GM19455 (cell line): ENCODE data around the gene TCF12.

Source experiments
- ATAC-seq: cut with Tn5 transposase; IDR thresholded peaks from one replicate; pipeline ENCODE4 v1.9.1; 2021; ENCODE audit not compliant: unreplicated experiment

Gene TCF12

GRCh38 chr15:57205027-57205855 is 286.8 kb downstream of the TCF12 start:
- no peak for ATAC-seq

- no peak for ATAC-seq
Observed at GRCh38 chr15:57205996-57206395, 287.6 kb downstream of the TCF12 start.

GRCh38 chr15:57213862-57214261 is 295.4 kb downstream of the TCF12 start:
- no peak for ATAC-seq

GRCh38 chr15:57215326-57215725 is 296.9 kb downstream of the TCF12 start:
- no peak for ATAC-seq

GRCh38 chr15:57215881-57216280 is 297.4 kb downstream of the TCF12 start:
- no peak for ATAC-seq

GRCh38 chr15:57216288-57216687 is 297.8 kb downstream of the TCF12 start:
- no peak for ATAC-seq

GRCh38 chr15:57217778-57218598 is 299.5 kb downstream of the TCF12 start:
- no peak for ATAC-seq

GRCh38 chr15:57218826-57219576 is 300.6 kb downstream of the TCF12 start:
- ATAC-seq: no peak

- no peak for ATAC-seq
Observed at GRCh38 chr15:57220205-57220604, 301.8 kb downstream of the TCF12 start.

- ATAC-seq: no peak
Observed at GRCh38 chr15:57221134-57221533, 302.7 kb downstream of the TCF12 start.

GRCh38 chr15:57223345-57223744 is 304.9 kb downstream of the TCF12 start:
- no peak for ATAC-seq

- no peak for ATAC-seq
Observed at GRCh38 chr15:57223887-57224286, 305.4 kb downstream of the TCF12 start.

GRCh38 chr15:57224664-57225063 is 306.2 kb downstream of the TCF12 start:
- no peak for ATAC-seq

- ATAC-seq: no peak
Observed at GRCh38 chr15:57227166-57227565, 308.7 kb downstream of the TCF12 start.

GRCh38 chr15:57227899-57228298 is 309.5 kb downstream of the TCF12 start:
- ATAC-seq: no peak

- ATAC-seq: no peak
Observed at GRCh38 chr15:57228395-57228794, 310.0 kb downstream of the TCF12 start.

- no peak for ATAC-seq
Observed at GRCh38 chr15:57229051-57229450, 310.6 kb downstream of the TCF12 start.

GRCh38 chr15:57231559-57231958 is 313.1 kb downstream of the TCF12 start:
- no peak for ATAC-seq

GRCh38 chr15:57234156-57234555 is 315.7 kb downstream of the TCF12 start:
- ATAC-seq: no peak

- ATAC-seq: no peak
Observed at GRCh38 chr15:57235186-57235585, 316.7 kb downstream of the TCF12 start.

GRCh38 chr15:57235873-57236272 is 317.4 kb downstream of the TCF12 start:
- no peak for ATAC-seq
